GM19193 (cell line): ENCODE results near the gene ZCCHC24.

ENCODE experiments used
- POLR2A ChIP-seq: IDR thresholded peaks from 4 replicates; pipeline ENCODE4 v1.6.1; 2011; ENCODE audit not compliant: insufficient read depth, insufficient read length; ENCODE audit errors: extremely low read depth

The ZCCHC24 gene

DNA sequence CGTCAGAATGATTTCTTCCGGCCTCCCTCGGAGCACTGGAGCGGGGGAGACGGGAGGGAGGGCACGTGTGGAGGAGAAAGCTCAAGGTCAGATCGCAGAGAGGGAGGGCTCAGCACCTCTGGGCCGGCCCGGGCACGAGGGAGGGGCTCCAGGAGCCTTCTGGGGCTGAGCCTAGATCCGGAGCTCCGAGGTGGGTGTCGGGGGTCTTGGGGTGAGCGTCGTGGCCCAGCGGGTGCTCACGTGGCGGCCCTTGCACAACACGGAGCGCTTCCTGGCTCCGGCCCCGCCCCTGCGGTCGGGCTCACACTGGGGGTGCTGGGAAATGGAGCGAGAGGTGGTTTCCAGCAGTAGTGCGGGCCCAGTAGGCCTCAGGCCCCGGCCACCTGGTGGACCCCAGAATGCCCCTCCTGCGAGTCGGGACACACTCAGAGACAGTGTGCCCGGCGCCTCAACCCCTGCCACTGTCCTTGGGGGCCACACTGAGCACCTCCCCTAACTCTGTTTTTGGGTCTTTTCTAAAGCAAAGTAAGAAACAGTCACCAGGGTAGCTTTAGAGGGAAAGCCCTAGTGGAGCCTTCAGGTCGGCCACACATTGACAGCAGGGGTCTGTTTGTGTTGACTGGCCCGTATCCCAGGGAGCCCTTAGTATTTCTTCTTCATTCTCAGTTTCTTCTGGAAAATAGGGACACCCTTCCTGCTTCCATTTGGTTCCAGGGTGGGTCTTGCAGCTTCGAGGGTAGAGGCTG is 97.4 kb downstream of the ZCCHC24 start:
- peak; percentile 37 for TF ChIP-seq POLR2A

DNA sequence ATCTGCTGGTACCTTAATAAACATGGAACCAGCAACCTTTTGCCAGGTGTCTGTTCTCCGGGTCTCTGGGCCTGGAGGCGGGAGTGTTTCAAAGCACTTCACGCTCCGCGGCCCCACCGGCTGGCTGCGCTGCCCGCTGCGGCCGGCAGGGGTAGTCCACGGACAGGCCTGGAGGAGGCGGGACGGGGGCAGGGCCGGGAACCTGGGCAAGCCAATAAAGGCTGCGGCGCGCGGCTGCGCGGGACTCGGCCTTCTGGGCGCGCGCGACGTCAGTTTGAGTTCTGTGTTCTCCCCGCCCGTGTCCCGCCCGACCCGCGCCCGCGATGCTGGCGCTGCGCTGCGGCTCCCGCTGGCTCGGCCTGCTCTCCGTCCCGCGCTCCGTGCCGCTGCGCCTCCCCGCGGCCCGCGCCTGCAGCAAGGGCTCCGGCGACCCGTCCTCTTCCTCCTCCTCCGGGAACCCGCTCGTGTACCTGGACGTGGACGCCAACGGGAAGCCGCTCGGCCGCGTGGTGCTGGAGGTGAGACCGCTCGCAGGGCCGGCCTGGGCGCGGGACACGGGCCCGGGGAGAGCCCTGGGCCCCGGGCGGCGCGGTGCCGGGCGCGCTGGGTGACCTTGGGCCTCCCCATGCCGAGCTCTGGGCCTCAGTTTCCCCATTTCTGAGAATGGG is 98.1 kb downstream of the ZCCHC24 start, which contains the start of gene PPIF:
TSS of gene PPIF (plus strand) at position 244 of the 668 bp plus-strand sequence. CDS start at position 324, 80 bp downstream.
- peak; percentile 86 for TF ChIP-seq POLR2A

DNA sequence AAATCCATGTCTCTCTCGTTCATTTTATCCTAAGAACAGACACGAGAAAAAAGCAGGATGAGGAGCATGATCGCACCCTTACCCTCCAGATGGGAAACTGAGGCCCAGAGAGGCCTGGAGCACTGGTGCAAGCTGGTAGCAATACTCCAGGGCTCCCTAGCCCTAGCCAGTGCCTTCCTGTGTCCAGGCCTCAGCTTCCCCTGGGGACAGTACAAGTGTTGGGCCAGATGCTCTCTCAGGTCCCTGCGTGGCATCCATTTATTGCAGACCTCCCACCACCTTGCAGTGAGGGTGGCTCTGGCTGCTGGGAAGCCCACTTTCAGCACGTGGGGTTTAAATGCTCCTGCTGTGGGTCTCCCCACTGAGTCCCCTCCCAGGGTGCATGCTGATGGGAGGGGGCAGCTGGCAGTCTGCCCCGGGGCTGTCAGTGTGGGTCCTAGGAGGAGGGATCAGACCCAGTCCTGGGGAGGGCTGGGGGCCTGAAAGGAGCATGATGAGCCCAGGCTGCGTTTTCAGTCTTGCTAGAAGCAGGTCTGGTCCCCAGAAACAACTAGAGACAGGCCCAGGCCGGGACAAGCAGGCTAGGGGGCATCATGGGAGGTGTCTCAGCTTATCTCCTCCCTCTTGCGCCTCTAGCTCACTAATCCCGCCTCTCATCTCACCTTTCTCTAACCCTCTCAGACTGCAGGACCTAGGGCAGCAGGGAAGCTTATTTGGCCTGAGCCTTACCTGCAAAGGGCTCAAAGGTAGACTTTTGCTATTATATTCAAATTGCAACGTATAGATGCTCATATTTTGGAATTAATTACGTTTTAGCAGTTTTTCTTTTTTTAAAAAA is 98.8 kb downstream of the ZCCHC24 start:
- TF ChIP-seq POLR2A = no peak

DNA sequence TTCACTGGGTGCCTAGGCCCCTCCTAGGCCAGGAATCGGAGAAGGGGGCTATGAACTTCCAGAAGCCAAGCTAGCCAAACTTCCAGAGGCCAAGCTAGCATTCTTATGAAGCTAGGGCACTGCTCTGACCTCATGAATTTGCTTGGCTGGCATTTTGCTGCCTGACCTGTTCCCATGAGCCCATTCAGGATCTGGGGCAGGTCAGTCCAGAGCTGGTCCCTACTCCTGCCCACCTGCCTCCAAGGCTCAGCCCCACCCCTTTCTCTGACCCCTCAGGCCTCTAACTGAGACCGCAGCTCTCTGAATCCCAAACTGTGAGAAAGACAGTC is 99.4 kb downstream of the ZCCHC24 start:
- TF ChIP-seq POLR2A = no peak

DNA sequence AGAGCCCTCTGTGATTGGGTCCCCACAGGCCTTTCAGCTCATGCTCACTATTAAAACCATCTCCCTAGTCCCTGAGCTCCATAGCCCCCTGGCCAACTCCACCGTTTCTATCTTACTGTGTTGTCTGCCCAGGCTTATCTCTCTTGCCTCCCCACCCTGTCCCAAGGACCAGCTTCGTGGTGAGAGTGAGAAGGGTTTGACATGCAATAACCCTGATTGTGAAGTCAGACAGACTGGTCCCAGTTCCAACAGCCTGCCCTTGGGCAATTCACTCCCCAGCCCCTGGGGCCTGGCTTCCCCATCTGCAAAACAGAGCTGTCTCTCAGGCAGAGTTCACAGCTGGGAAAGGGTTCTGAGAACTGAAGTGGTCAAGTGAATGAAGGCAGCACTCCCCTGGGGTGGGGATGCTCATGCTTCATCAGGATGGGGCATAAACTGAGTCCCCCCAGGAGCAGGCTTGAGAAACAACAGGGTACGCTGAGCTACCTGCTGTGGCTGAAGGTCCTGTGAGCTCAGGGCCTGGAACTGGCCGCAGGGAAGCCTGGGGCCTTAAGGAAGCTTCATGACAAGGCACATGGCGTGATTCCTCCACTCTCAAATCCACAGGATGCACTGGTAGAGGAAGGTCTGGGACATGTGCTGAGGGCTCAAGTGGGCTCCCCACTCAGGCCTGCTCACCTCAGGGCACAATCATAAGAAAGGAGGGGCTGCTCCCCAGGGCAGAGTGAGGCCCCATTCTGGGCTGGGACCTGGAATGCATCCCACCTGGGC is 100.0 kb downstream of the ZCCHC24 start:
- TF ChIP-seq POLR2A = no peak

DNA sequence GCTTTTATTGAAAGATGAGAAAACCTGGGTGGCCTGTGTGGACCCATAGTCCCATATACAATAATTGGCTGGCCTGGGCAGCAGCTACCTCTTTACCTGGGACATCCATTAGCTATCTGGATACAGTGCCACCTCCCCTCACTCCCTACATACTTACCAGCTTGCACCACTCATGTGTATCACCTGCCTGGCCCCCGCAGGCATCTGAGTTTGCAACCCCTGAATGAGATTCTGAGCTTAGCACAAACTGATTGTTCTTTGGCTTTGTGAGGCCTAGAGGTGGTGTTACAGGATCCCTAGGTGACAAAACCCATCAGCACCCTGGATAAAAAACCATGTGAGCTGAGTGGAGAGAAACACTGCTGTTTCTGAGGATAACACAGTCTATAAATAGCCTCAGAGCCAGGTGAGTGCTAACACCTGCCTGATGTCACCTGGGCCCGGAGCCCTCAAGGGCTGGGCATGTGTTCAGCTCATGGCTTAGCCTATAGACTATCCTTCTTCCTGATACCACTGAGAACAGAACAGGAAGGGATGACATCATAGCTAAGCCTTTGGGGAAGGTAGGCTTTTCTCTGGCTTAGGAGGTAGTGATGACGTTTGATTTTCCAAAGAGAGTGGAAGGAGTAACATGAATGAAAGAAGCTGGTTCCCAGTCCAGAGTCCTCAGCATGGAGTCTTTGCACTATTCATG is 100.8 kb downstream of the ZCCHC24 start:
- no peak for TF ChIP-seq POLR2A

DNA sequence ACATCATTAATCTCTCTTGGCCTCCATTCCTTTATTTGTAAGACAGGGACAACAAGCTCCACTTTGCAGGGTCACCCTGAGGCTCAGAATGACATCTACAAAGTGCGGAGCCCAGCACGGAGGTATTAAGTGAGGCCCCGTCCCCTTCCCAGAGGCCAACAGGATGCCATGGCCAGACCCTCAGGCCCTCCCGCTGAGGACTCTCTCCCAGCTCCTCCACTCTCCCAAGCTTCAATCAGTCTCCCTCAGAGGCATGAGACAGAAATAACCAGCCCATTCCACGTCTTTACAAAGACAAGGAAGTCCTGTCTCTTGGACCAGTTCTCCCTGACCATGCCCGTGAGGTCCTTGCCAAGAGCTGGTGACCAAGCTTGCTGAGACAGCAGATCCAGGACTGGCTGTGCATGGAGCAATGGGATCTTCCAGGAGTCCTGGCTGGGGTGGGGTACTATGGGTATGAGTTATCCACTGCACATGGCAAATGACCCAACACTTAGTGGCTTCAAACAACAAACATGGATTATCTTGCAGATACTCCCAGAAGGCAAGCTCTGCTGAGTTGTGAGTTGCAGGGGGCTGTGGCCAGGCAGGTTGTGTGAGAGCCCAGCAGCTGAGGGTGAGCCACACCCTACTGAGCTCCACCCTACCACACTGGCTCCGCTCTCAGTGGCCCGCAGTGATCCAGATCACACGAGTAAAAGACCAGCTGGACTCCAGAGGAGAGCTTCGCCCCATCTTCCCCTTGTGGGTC is 102.4 kb downstream of the ZCCHC24 start:
- no peak for TF ChIP-seq POLR2A

DNA sequence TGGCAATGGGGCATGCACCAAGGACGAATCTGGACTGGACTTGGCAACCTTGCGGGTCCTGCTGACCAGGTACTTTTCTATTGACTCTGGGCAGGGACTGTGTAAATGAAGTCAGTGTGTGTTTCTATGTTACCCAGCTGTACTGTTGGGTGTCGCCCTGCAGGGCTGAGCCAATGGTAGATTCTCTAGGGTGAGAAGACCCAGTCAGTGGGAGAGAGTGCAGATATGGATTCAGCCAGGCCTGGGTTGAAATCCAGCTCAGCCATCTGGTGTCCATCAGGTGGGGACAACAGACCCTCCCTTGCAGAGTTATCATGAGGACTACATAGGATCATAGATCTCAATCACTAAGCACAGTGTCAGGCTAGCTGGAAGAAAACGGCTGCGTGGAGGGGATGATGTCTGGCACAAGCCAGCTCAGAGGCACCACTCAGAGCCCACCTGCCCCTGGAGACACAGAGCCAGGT is 103.1 kb downstream of the ZCCHC24 start:
- no peak for TF ChIP-seq POLR2A

DNA sequence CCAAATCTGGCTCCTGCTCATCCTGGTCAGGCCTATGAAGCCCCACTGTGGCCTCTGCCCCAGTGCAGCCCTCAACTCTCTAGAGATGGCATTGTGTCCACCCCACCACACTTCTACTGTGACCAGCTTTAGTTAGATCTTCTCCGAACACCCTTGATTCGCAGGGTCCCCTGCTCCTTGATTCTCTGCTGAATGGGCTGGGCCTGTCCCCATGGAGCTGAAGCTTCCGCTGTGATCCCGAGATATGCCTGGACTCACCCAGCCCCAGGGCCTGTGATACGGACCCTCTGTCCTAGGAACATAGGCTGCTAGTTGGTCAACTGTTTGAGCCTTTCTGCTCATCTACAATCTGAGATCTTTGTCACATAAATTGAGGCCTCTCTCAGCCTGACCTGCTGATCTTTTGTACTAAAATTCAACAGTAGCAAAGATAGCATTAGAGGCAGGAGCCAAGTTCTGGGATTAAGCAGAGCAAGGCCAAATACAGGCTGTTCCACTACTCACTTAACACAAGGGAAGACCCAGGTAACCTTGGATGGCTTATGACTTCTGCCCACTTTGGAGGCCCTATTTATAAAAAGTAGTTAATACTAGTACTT is 104.7 kb downstream of the ZCCHC24 start:
- no peak for TF ChIP-seq POLR2A

DNA sequence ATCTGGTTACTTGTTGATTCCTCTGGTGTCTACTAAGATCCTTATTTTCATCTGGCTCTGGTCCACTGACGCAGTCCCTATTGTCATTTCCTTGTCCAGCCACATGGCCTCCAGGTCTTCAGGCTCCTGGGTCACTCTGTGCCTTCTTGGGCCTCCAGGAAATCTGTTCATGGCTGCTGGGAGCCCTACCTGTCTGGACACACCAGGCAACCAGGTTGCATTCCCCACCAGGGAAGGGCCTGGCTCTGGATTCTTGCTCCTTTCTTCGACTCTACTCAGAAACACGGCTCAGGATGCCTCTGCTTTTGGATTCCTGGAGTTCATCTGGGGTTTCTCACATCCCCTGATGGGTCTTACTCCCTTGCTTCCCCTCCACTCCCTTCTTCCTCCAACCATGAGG is 106.2 kb downstream of the ZCCHC24 start:
- no peak for TF ChIP-seq POLR2A

DNA sequence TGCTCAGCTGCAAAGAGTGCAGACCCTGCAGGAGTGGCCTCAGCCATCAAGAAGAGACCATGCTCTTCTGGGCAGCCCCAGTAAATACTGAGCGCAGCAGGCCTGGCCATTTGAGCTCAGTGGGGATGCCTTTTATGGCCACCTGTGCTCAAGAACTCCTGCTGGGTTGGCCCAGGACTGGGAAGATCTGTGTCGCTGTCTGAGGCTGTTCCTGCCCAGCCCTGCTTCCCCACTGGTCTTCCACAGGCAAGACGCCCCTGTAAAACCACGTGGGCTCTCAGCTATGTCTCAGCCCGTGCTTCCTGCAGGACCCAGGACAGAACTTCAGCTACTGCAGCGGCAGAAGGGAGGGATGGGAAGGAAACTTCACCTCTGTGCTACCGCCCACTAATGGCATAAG is 108.7 kb downstream of the ZCCHC24 start:
- no peak for TF ChIP-seq POLR2A

DNA sequence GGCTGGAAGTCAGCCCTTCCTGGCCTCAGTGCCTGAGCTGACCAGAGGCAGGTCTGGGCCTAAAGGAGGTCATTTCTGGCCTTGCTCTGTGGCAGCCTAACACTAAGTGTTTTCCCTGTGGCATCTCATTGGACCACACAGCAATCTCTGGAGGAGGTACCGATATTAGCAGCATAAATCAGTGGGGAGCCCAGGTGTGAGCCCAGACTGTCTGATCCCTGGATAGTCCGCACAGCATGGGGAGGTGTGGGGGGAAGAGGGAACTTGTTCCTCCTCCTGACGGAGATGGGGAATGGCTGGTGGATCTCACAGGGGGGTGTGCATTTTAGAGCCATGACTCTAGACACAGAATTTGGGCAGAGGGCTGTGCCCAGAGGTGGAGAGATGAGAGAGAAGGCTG is 109.1 kb downstream of the ZCCHC24 start:
- no peak for TF ChIP-seq POLR2A
